Peyer's patch (tissue), 4 donors: ENCODE results near the gene NQO2. TPM values are rescaled to one million over a fixed set of nuclear protein-coding genes. Genes with fewer than 3 reads are reported as not detected.

ENCODE experiments used
- DNase-seq, 3 donors: peaks; one replicate each; pipeline ENCODE4 v3.0.0-alpha.2; 2017 to 2019
- H3K27ac ChIP-seq, 4 donors: fragments of 200-600 bp; sonication (generic); one replicate each; pipeline ENCODE4 v1.5.1; 2016 to 2019
- H3K27me3 ChIP-seq, 2 donors: fragments of 200-600 bp; sonication (generic); one replicate each; pipeline ENCODE4 v1.5.1; 2019
- H3K36me3 ChIP-seq, 3 donors: fragments of 200-600 bp; sonication (generic); one replicate each; pipeline ENCODE4 v1.5.1; 2016 to 2019
- H3K4me1 ChIP-seq, 4 donors: fragments of 200-600 bp; sonication (generic); one replicate each; pipeline ENCODE4 v1.5.1; 2016 to 2019
- H3K4me3 ChIP-seq, 4 donors: fragments of 200-600 bp; sonication (generic); 1 replicate in 3 of 4; 2 replicates in 1 of 4; pipeline ENCODE4 v1.5.1; 2016 to 2019; ENCODE audit warnings: mild to moderate bottlenecking in 1 of 4
- H3K9me3 ChIP-seq, 4 donors: fragments of 200-600 bp; sonication (generic); one replicate each; pipeline ENCODE4 v1.5.1; 2016 to 2019; ENCODE audit warnings: mild to moderate bottlenecking in 1 of 4
- CTCF ChIP-seq, 6 experiments: fragments of 450-650 bp in 4 of 6; fragments of 200-600 bp in 2 of 6; sonication (generic) in 1 of 6; IDR thresholded peaks; one replicate each; pipeline ENCODE4 v1.5.1; 2017 to 2019; ENCODE audit warnings: antibody characterized with exemption in 6 of 6, mild to moderate bottlenecking in 3 of 6, moderate library complexity in 1 of 6
- POLR2A ChIP-seq, 2 donors: fragments of 450-650 bp; IDR thresholded peaks; one replicate each; pipeline ENCODE4 v1.5.1; 2017; ENCODE audit warnings: antibody characterized with exemption in 2 of 2, mild to moderate bottlenecking in 2 of 2, moderate library complexity in 2 of 2
- total RNA-seq, 4 donors: library from RNA; depleted of rRNA; stranded (reverse); fragments of >200 nt; gene quantifications; one replicate each; pipeline ENCODE4 v1.1.0, GENCODE V29; 2016

Gene NQO2
- total RNA-seq, 4 donors from 2014 or later, result 22.1 to 60.8 (median 29.3) TPM

DNA sequence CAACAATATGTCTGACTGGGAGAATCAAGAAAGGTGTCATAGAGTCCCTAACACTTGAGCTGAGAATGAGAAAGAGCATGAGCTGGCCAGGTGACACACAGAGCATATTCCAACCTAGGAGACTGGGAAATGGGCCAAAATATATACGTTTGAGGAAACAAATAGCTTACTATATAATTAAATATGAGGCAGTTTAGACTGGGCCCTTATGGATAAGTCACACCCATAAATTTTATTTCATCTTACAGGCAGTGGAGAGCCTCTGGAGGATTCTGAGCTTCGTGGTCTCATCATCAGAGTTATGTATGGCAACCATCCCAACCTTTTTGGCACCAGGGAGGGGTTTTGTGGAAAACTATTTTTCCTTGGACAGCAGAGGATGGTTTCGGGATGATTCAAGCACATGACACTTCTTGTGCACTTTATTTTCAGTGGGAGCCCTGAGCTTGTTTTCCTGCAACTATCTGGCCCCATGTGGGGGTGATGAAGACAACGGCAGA, 12.9 kb upstream of the NQO2 start:
- Histone ChIP-seq H3K4me1 (peaks cover 6 to 51% (median 8%) of the 10 kb centered on the region in 4 donors), H3K36me3 (no peaks in the 10 kb centered on the region), H3K27ac (peak overlapping the region in 3 of 4 donors; percentile 91 to 99 (median 99)), H3K9me3 (no peaks in the 10 kb centered on the region), H3K27me3 (no peaks in the 10 kb centered on the region), H3K4me3 (no peak overlapping the region)
- DNase-seq, result peak in 1 of 3 donors; percentile 64
- peak; percentile 47 to 66 for TF ChIP-seq POLR2A (IDR thresholded peaks at IDR 0.05)
- TF ChIP-seq CTCF (IDR thresholded peaks at IDR 0.05), result no peak

GRCh38 chr6:2988094-2988425, 11.6 kb upstream of the NQO2 start:
- Histone ChIP-seq H3K36me3 (no peaks in the 10 kb centered on the region), H3K9me3 (no peaks in the 10 kb centered on the region), H3K27me3 (no peaks in the 10 kb centered on the region), H3K4me1 (peaks cover 5 to 40% (median 7%) of the 10 kb centered on the region in 4 donors), H3K27ac (peak overlapping the region; percentile 91 to 99 (median 99)), H3K4me3 (peak overlapping the region; percentile 61 to 92 (median 82))
- TF ChIP-seq POLR2A (IDR thresholded peaks at IDR 0.05) (no peak), CTCF (IDR thresholded peaks at IDR 0.05) (no peak)
- no peak for DNase-seq

DNA sequence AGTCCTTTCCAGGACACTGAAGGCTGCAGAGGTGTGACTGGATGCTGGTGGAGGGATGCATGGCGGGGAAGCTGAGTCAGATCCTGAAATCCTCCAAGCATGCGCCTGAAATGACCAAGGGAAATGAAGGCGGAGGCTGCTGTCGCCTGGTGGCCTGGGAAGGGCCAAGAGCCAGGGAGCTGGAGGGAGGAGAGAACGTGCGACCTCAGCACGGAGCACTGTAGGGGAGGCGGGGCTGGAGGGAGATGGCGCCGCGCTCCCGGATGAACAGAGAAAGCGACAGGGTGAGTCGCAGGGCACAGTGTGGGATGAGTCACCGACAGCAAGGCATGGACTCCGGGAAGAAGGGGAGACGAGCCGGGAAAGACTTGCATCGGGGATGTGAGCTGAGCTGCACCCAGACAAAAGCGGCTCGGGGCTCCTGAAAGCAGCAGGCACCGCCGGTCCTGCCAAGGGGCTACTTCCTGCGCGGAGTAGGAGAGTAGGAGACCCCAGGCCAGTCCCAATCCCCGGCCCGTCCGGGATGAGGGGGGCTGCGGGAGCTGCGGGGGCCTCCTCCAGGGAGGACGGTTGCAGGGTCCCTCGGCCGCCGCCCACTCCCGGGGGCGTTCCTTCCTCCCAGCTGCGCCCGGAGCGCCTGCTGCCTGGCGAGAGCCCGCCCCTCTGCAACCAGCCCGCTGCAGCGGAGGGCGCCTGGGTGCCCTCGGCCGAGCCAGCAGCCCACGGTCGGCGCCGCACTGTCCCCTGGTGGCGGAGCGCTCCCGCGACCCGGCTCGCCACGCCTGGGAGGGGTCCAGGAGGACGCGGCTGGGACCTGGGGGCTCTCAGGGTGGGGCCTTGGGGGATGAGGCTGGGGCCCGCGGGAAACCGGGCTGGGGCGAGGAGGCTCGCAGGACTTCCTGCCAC, 11.0 kb upstream of the NQO2 start:
- Histone ChIP-seq H3K9me3 (no peaks in the 10 kb centered on the region), H3K27ac (peak overlapping the region; percentile 91 to 99 (median 99)), H3K27me3 (no peaks in the 10 kb centered on the region), H3K4me3 (peak overlapping the region; percentile 61 to 92 (median 82)), H3K4me1 (peaks cover 0 to 33% (median 7%) of the 10 kb centered on the region in 4 donors), H3K36me3 (no peaks in the 10 kb centered on the region)
- DNase-seq, result peak; percentile 79 to 94 (median 94)
- TF ChIP-seq CTCF (IDR thresholded peaks at IDR 0.05) (peak; percentile 77 to 96 (median 94)), POLR2A (IDR thresholded peaks at IDR 0.05) (peak; percentile 52 to 68)

DNA sequence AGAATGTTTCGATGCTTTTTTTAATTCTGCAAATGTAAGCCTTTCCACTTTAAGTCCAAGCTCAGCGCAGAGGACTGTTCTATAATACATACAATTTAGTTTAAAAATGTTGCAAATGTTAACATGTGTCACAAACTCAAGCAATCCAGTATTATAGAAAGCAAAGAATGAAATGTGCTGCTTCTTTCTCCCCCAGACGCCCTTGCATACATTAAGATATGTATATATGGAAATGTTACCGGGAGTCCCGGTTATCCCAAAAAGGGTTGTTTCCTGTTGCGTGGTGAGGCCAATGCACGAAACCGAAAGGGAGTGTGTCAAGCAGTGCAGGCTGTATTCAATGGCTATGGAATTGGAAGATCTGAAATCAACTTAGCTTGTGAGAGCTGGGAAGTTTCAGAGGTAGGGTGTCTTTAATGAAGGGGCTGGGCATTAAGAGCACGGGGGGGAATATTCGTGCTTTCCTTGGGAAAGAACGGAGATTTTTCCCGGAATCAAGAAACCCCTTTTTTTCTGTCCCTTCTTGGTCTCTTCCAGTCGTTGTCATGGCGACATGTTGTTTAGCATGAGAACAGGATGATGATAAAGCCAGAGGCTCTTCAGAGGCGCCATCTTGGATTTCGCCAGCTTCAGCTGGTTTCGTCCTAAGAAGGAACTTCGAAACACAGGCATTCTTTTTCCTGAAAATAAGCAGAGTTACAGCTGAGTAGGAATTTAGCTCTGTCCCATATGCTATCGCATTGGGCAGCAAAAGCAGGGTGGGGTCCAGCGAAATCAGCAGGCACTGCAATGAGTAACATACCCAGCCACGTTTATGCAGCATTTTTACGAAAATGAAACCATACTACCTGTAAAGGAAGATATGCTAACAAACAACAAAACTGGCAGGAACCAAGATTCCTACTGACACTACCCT, 10.1 kb upstream of the NQO2 start:
- Histone ChIP-seq H3K4me1 (peaks cover 0 to 27% (median 7%) of the 10 kb centered on the region in 4 donors), H3K4me3 (peak overlapping the region; percentile 61 to 92 (median 82)), H3K27me3 (no peaks in the 10 kb centered on the region), H3K9me3 (no peaks in the 10 kb centered on the region), H3K27ac (peak overlapping the region; percentile 91 to 99 (median 99)), H3K36me3 (no peaks in the 10 kb centered on the region)
- TF ChIP-seq POLR2A (IDR thresholded peaks at IDR 0.05), result peak; percentile 7 to 9
- TF ChIP-seq CTCF (IDR thresholded peaks at IDR 0.05), result peak in 2 of 6 experiments; percentile 1 to 2
- DNase-seq, result peak; percentile 73 to 95 (median 88)

GRCh38 chr6:2990248-2990931, 9.3 kb upstream of the NQO2 start:
- Histone ChIP-seq H3K27ac (peak overlapping the region; percentile 91 to 99 (median 99)), H3K9me3 (no peaks in the 10 kb centered on the region), H3K4me1 (peaks cover 0 to 25% (median 7%) of the 10 kb centered on the region in 4 donors), H3K27me3 (no peaks in the 10 kb centered on the region), H3K4me3 (peak overlapping the region; percentile 61 to 92 (median 82)), H3K36me3 (no peaks in the 10 kb centered on the region)
- TF ChIP-seq CTCF (IDR thresholded peaks at IDR 0.05) (no peak), POLR2A (IDR thresholded peaks at IDR 0.05) (peak in 1 of 2 donors; percentile 26)
- DNase-seq, result peak; percentile 30 to 70 (median 64)
